Activated CD4-positive, CD25-positive, alpha-beta regulatory T cell treated with anti-CD3 and anti-CD28 coated beads, Interleukin-2, amount 50 U/mL, for 16 hours (primary cell): ENCODE measurements around the gene CIAO2B.
"Not testable (repeated sequence)": the region's sequence is repeated elsewhere in the genome, so short reads cannot be mapped to it uniquely, and the experiment has no call there.

Experiments
- DNase-seq: peaks from one replicate; pipeline ENCODE4 v3.0.0-alpha.2; 2020; ENCODE audit warnings: low read depth, low spot score

The CIAO2B gene

GRCh38 chr16:66955363-66956153 lies 21.4 kb upstream of the CIAO2B start:
- DNase-seq, result not testable (repeated sequence)

GRCh38 chr16:66954097-66954659 lies 20.0 kb upstream of the CIAO2B start:
- peak; percentile 66 for DNase-seq

DNA sequence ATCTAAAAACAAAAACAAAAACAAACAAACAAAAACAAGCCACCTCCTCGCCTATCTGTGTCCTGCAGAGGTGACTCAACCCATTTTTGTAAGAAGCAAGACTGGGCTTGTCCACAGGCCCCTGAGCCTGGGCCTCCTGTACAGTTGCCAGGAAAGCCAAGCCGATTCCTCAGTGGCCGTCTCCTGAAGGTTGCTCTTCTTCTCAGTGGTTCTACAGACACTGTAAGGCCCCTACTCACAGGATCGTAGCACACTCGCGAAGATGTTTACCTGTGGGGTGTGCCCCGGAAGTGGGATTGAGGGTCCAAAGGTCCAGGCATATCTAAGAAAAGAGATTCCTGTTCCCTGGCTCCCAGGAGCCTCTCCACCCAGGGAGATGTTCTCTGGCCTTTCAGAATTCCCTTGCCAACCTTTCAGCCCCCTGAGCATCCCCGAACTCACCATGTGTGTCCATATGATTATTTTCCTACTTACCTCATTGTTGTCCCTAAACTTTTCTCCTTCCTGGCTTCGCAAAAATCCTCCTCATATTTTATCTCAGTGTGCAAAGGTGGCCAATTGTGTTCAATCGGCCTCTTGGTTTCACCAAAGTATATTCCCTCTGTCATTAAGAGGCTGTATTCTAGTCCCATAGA lies 19.4 kb upstream of the CIAO2B start:
- no peak for DNase-seq

- DNase-seq, result no peak
These were observed 18.4 kb upstream of the CIAO2B start for GRCh38 chr16:66952430-66953110.

- no peak for DNase-seq
These were observed 17.0 kb upstream of the CIAO2B start for GRCh38 chr16:66950971-66951790.

GRCh38 chr16:66950437-66950836 lies 16.2 kb upstream of the CIAO2B start:
- no peak for DNase-seq

DNA sequence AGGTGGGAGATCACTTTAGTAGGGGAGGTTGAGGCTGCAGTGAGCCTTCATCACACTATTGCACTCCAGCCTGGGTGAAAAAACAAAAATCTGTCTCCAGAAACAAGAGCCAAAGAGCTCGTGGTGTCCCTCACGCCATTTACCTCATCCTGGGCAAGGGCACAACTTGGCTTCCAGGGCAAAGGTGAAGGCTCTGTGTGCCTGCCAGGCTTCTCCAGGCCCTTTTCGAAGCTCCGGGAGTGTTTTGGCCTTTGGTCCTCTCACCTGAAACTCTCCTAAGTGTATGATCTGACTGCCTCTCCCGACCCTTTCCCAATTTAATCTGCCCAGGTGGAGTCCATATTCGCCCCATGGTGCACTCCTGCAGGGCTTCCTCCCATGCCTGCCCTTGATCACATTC lies 15.3 kb upstream of the CIAO2B start:
- no peak for DNase-seq

DNA sequence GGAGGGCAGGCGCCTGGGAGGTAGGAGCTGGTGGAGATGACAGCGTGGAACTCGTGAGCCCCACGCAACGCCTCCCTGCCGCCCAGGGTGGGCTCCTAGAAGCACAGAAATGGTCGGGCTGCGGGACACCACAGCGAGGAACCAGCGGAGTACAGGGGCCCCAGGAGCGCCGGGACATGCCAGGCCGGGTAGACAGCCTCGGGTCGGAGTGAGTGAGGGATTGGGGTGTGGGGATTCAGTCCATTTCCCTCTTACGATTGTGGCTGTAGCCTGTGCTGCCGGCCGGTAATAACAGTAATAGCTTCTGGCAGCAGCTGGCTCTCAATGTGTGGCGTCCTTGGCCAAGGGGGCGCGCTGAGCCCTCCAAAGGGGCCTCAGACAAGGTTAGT lies 14.6 kb upstream of the CIAO2B start:
- no peak for DNase-seq

DNA sequence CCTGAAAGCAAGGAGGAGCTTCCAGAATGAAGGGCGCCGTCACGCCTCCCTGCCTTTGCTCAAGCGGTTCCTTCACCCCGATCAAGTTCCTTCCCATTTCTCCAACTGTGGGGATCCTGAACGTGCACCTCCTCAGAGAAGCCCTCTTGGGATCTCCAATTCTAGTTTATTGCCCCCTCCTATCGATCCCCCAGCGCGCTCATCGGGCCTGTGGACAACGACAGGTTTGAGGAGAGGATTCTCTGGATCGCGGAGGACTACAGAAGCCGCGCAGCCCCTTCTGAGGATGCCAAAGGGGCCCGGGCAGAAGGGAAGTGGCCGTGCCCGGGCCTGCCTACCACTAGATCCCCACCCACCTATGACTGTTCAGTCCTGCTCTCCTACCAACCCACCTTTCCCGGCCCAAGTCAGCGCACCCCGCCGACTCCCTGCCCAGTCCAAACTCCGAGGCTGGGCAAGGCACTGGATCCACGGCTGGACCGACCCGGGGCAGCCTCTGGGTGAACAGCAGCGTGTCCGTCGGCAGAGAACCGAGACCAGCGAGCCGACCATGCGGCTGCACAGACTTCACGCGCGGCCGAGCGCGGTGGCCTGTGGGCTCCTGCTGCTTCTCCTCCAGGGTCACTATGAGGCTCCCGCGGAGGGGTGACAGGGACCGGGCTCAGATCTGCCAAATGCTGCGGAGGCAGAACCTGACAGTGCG lies 14.1 kb upstream of the CIAO2B start:
- no peak for DNase-seq

DNA sequence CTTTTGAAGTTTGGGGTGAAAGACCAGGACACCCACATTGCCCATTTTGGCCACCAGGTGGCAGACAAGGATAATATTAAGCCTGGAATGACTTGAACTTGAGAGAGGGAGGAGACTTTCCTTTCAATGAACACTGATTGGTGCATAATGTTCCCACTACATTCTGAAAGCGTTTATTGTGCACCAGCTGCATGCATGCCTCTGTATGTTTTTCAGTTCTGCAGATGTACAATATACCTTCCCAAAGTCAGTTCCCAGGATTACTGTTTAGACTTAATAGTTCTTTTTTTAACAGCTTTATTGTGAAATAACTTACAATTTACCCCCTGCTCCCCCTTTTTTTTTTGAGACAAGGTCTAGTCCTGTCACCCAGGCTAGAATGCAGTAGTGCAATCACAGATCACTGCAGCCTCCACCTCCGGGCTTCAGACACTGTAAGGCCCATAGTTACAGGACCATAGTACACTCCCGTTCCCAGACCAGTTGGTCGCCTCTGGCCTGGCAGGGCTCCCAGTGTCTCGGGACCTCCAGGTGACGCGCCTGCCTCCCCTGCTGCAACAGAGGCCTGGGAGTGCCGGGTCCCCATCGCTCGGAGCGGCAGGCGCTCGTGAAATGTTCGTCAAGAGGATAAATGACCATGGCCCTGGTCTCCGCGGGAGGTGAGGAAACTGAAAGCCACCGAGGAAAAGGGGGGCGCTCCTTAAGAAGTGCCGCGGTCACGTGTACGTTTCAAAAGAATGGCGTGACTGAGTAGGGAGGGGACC lies 13.3 kb upstream of the CIAO2B start:
- peak; percentile 74 for DNase-seq

DNA sequence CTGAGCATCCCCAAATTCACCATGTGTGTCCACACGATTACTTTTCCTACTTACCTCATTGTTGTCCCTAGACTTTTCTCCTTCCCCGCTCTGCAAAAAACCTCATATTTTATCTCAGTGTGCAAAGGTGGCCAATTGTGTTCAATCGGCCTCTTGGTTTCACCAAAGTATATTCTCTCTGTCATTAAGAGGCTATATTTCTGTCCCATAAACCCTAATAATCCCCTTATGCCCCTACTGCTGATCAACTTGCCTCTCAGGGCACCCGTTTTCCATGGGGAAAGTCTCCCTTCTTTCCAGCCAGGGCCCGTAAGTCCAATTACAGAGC lies 12.7 kb upstream of the CIAO2B start:
- no peak for DNase-seq

GRCh38 chr16:66946541-66946940 lies 12.3 kb upstream of the CIAO2B start:
- DNase-seq, result no peak

GRCh38 chr16:66945939-66946338 lies 11.7 kb upstream of the CIAO2B start:
- no peak for DNase-seq

DNA sequence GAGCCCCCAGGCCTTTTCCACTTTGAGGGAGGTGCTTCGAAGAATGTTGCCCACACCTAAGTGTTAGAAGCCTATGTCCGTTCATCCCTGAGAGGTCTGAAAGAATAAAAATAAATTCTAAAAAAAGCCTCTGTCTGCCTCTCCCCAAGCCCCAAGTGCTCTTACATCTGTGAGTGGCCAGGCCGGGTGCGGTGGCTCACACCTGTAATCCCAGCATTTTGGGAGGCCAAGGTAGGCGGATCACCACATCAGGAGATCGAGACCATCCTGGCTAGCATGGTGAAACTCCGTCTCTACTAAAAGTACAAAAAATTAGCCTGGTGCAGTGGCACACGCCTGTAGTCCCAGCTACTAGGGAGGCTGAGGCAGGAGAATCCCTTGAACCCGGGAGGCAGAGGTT lies 10.8 kb upstream of the CIAO2B start:
- DNase-seq, result not testable (repeated sequence)

- DNase-seq, result no peak
These were observed 9.8 kb upstream of the CIAO2B start for GRCh38 chr16:66944054-66944441.

- DNase-seq, result no peak
These were observed 9.3 kb upstream of the CIAO2B start for GRCh38 chr16:66943426-66944053.

- no peak for DNase-seq
These were observed 8.8 kb upstream of the CIAO2B start for GRCh38 chr16:66942981-66943380.

GRCh38 chr16:66940236-66940635 lies 6.0 kb upstream of the CIAO2B start:
- DNase-seq, result no peak

- DNase-seq, result no peak
These were observed 5.2 kb upstream of the CIAO2B start for GRCh38 chr16:66939366-66939765.
